NCI-H1694 (cell line): ENCODE measurements around the gene PLIN4.
"Not testable (repeated sequence)": the region's sequence is repeated elsewhere in the genome, so short reads cannot be mapped to it uniquely, and the experiment has no call there.

Source experiments
- DNase-seq: peaks from one replicate; lab custom pipeline; 2025; lab: John Stamatoyannopoulos, UW

Gene PLIN4

GRCh38 chr19:4518345-4519171, at the start of gene PLIN4:
PLIN4 (minus strand) TSS chr19:4518486; CDS start chr19:4518272, 214 bp downstream.
- DNase-seq = no peak

GRCh38 chr19:4567584-4568071, 49.3 kb upstream of the PLIN4 start:
- no peak for DNase-seq

- no peak for DNase-seq
Observed at GRCh38 chr19:4566402-4567051, 48.2 kb upstream of the PLIN4 start.

GRCh38 chr19:4563562-4563961, 45.3 kb upstream of the PLIN4 start:
- not testable (repeated sequence) for DNase-seq

- DNase-seq = not testable (repeated sequence)
Observed at GRCh38 chr19:4562085-4562484, 43.8 kb upstream of the PLIN4 start.

- no peak for DNase-seq
Observed at GRCh38 chr19:4559569-4559968, 41.3 kb upstream of the PLIN4 start, which contains the start of gene SEMA6B. SEMA6B (minus strand) TSS chr19:4559684; CDS start chr19:4558457, 1,227 bp downstream.

- DNase-seq = peak; percentile 19
Observed at GRCh38 chr19:4557971-4558941, 40.0 kb upstream of the PLIN4 start.

DNA sequence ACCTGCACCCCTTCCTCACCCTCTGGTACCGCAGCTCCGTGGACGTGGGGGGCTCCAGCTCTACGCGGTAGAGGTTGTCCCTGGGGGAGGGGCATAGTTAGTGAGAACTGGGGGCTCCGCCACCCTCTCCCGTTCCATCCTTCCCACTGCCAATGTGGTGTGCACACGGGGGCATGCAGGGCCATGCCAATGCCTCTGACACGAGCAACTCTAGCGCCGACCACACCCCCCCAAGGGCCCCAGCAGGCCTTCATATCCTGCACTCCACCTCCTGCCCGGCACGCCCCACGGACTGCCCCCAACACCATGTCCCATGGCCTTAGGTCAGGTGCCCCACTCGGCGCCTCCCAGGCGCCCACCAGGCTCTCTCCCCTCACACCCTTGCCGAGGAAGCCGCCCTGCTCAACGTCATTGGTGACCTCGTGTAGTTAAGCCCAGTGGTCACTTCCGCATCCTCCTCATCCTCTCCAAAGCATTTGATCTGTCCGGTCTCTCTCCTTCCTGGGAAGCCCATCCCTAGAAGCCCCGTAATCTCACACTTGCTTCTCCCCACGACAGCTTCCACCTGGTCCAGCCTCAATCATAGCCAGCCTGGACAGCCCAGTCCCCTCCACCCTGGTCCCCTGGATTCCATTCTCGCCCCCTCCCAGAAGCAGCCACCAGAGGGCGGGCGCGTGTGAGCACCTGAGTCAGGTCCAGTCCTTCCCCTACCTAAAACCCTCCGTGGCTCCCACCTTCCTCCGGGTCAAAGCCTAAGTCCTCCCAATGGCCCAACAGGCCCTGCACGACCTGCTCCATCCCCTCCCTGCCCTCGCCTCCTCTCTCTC, 39.1 kb upstream of the PLIN4 start:
- DNase-seq = no peak

- DNase-seq = no peak
Observed at GRCh38 chr19:4556597-4557127, 38.4 kb upstream of the PLIN4 start.

DNA sequence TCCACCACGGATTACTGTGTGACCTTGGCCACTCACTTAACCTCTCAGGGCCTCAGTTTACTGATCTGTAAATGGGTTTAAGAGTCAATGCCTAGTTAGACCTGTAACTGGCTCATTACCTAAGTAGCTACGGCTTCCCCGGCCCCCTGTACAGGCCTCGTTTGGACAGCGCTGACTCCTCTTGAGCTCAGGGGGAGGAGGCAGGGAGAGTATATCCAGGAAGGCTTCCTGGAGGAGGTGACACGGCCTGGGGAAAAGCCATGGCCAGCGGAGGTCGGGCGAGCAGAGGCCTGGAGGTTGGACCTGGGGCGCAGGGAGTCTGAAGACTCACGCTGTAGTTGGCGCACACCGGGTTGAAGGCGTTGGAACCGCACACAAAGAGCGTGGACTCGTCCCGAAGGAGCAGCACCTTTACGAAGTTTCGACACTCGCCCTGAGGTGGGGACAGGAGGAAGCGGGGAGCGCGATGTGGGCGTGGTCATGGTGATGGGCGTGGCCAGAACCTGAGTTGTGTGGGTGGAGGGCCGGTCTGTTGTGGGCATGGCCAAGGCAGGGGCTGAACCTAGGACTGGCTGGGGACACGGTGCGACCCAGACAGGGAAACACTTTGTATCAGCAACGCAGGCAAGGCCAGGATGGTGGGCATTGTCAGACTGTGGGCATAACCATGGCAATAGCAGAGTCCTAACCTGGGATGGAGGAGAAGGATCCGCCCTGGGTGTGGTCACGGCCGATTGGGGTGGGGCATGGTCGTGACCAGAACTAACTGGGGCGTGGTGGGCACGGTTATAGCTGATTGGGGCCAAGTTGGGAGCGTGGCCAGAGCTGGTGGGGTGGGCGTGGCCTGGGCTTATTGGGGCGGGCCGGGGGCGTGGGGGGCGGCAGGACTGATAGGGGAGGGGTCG, 37.6 kb upstream of the PLIN4 start:
- no peak for DNase-seq

DNA sequence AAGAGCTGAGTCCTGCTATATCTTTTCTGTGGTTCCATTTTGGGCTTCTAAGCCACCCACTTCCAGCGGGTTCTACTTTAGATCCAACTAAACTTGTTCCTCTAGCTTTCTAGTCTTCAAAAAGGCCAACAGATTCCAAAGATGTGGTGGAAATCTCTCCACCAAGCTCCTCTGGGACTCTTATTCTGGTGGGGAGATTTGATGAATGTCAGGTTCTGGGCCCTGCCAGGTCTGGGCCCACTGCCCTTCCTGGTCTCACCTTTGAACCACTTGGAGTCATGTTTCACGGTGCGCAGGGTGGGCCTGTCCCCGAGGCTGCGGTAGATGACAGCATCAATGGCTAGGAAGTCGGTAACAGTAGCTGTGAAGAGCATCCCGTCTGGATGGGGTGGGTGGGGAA, 36.4 kb upstream of the PLIN4 start:
- DNase-seq = no peak

- DNase-seq = no peak
Observed at GRCh38 chr19:4553775-4554174, 35.5 kb upstream of the PLIN4 start.

DNA sequence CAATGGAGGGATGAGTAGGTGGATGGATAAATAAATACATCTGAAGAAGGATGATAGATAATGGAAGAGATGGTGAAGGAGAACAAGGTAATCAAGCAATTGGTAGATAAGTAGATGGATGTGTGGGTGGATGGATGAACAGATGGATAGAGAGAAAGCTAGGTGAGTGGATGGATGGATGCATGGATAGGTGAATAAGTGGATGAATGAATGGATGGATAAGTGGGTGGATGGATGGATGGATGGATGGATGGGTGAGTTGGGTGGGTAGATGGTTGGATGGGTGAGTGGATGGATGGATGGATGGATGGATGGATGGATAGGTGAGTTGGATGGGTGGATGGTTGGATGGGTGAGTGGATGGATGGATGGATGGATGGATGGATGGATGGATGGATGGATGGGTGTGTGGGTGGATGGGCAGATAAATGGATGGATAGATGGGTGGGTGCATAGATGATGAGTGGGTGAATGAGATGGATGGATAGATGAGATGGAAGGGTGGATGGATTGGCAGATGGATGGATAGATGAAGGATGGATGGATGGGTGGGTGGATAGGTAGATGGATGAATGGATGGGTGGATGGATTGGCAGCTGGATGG, 34.9 kb upstream of the PLIN4 start:
- DNase-seq = no peak

DNA sequence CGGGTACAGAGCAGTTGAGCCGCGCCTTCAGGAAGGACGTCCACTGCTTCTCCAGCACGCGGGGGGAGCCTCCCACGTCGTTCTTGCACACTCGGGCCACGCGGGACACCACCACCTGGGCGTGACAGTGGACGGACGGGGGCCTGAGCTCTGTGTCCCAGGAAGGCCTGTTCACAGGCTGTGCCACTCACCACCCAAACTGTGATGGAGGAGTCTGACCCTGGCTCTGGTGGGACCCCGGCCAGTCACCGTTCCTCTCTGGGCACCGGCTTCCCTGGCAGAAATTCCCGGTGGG, 34.2 kb upstream of the PLIN4 start:
- no peak for DNase-seq

GRCh38 chr19:4550479-4551050, 32.3 kb upstream of the PLIN4 start:
- DNase-seq = no peak

DNA sequence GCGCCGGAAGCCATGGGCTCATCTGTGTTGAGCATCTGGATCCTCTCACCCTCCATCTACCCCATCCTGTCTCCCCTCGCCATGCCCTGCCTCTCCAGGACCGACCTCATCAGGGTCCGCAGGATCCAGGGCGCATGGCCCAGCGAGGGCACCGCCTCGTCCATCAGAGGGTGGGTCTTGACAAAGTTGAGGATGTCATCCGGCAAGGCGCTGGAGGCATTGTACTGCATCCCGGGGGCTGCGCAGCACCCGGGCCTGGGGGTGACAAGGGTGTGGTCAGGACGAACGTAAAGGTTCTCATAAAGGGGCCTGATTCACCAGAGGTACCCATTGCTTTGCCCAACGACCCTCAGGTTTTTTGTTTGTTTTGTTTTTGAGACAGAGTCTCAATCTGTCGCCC, 31.7 kb upstream of the PLIN4 start:
- DNase-seq = no peak

- DNase-seq = no peak
Observed at GRCh38 chr19:4548238-4548584, 29.9 kb upstream of the PLIN4 start.

GRCh38 chr19:4547303-4548237, 29.3 kb upstream of the PLIN4 start:
- DNase-seq = no peak
